ENCODE measurements around the gene ISG20L2.

The ISG20L2 gene

DNA sequence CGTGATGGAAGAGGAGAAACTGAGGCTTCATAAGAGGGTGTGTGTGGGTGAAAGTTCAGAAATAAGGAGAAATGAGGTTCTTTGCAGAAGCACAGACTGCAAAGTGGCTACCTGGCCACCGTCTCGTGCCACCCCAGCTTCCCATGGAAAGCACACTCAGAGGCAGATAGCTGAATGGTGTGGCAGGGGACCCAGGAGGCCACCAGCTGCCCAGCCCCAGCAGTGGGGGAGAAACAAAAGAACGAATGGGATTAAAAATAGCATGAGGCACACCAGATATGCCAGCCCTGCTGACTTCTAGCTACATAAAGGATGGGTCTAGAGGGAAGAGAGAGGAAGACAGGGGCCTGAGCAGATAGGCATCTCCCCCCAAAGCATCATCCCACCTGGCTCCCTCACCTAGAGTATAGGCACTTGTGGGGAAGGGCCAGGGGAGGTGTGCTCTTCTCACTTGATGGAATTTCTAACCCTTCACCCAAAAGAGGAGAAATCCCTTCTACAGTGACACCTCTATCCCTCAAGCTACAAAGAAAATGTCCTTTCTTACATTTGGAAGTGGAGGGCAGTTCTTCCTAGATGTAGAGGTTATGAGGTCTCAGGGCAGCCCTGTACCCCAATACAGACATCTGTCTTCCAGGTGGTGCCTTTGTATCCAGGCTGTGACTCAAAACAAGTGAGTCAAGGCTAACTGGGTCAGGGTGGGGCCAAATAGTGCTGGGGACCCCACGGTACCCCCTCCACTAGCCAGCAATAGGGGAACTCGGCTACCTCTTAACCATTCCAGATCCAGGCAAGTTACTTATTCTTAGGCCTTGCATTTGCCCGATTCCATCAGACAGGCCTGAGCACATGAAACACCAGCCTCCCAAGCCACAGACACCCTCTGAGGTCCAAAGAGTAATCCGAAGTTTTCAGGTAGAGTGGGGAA lies 19.4 kb upstream of the ISG20L2 start:
- peak in 1 of 3 donors; percentile 36 for DNase-seq
- Histone ChIP-seq H3K4me3 (ENCODE audit: insufficient read depth, low read depth, low read length, poor library complexity, severe bottlenecking) (peak overlapping the region; percentile 95), H3K27me3 (replicated peaks; ENCODE audit: control insufficient read depth, insufficient read depth, low read length, poor library complexity, severe bottlenecking) (no peaks in the 10 kb centered on the region), H3K36me3 (ENCODE audit: control insufficient read depth, insufficient read depth, low read length) (peaks cover 23% of the 10 kb centered on the region), H3K9me3 (ENCODE audit: control insufficient read depth, low read length) (no peaks in the 10 kb centered on the region), H3K4me1 (ENCODE audit: control insufficient read depth, insufficient read depth, low read length, poor library complexity, severe bottlenecking) (peaks cover 54% of the 10 kb centered on the region), H3K27ac (ENCODE audit: insufficient read depth, low read length, poor library complexity, severe bottlenecking) (peak overlapping the region; percentile 77)

DNA sequence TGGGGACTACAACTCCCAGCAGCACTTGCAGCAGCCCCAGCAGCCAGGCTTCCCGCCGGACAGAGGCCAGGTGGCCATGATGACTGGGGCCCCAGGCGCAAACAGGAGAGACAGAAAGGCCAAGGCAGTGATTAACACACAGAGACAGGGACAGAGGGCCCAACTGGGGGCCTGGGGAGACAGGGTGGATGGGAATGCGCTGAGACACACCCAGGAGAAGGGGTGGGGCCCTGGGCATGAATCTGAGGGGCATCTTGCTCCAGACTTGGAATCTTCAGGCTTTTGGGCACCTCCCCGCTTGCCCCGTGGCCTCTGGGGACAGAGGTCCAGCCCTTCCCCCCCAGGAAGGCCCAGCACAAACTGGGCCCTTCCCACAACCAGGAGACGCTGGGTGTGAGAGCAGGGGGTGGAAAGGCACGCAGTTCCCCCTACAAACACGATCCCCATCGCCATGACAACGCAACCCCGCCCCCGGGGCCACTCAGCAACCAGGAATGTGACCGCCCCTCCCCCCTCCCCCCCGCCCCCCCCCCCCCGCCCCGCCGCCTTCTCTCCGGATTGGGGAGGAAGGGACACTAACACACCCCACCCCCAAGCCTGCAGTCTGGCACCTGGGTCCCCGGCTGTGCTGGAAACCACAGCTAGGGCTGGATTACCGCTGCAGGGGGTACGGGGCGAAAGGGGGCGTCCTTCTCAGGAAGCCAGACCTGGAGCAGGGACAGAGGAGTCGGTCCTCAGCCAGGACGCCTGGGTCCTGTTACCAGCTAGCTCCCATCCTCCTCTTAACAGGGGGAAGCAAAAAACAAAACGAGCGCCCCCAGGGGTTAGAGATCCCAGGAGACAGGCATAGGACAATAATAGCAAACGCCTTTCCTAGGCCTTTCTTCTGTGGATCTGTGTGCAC lies 18.4 kb upstream of the ISG20L2 start:
- H3K4me3 ChIP-seq (ENCODE audit: insufficient read depth, low read depth, low read length, poor library complexity, severe bottlenecking): peak overlapping the region; percentile 95
- peak overlapping the region; percentile 80 for H3K27ac ChIP-seq (ENCODE audit: insufficient read depth, low read length, poor library complexity, severe bottlenecking)
- DNase-seq: peak; percentile 56 to 63 (median 59)
- H3K4me1 ChIP-seq (ENCODE audit: control insufficient read depth, insufficient read depth, low read length, poor library complexity, severe bottlenecking): peaks cover 44% of the 10 kb centered on the region
- H3K9me3 ChIP-seq (ENCODE audit: control insufficient read depth, low read length): no peaks in the 10 kb centered on the region
- no peaks in the 10 kb centered on the region for H3K27me3 ChIP-seq (replicated peaks; ENCODE audit: control insufficient read depth, insufficient read depth, low read length, poor library complexity, severe bottlenecking)
- peaks cover 31% of the 10 kb centered on the region for H3K36me3 ChIP-seq (ENCODE audit: control insufficient read depth, insufficient read depth, low read length)

DNA sequence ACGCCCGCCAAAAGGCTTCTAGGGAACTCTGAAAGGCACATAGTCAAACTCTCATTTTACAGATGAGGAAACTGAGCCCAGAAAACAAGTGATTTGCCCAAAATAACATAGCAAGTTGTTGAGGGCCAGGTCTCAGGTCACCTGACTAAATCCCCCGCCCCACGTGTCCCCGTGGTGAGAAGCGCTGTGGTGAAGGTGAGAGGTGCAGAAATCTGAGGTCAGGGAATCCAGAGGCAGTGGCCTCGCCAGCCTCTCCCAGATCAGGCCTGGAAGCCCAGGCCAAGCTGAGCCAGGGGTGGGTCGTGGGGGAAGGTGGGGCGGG lies 17.8 kb upstream of the ISG20L2 start:
- no peaks in the 10 kb centered on the region for H3K9me3 ChIP-seq (ENCODE audit: control insufficient read depth, low read length)
- no peak overlapping the region for H3K4me3 ChIP-seq (ENCODE audit: insufficient read depth, low read depth, low read length, poor library complexity, severe bottlenecking)
- DNase-seq: no peak
- peaks cover 31% of the 10 kb centered on the region for H3K36me3 ChIP-seq (ENCODE audit: control insufficient read depth, insufficient read depth, low read length)
- peak overlapping the region; percentile 80 for H3K27ac ChIP-seq (ENCODE audit: insufficient read depth, low read length, poor library complexity, severe bottlenecking)
- H3K4me1 ChIP-seq (ENCODE audit: control insufficient read depth, insufficient read depth, low read length, poor library complexity, severe bottlenecking): peaks cover 49% of the 10 kb centered on the region
- H3K27me3 ChIP-seq (replicated peaks; ENCODE audit: control insufficient read depth, insufficient read depth, low read length, poor library complexity, severe bottlenecking): no peaks in the 10 kb centered on the region

DNA sequence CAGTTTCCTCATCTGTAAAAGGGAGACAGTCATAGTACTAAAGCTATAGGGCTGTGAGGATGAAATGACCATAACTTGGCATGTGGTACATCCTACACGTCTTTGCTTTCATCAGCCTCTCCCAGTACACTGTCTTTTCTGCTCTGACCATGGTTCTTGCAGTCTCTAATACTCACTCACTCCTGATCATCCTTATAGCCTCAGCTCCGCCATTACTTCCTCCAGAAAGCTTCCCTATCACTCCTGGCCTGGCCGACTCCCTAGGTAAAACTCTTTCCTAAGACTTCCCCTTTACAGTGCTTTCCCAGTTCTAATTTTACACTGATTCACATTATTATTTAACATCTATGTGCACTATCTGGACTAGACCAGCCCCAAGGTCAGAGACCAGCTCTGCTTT lies 17.3 kb upstream of the ISG20L2 start:
- Histone ChIP-seq H3K9me3 (ENCODE audit: control insufficient read depth, low read length) (no peaks in the 10 kb centered on the region), H3K36me3 (ENCODE audit: control insufficient read depth, insufficient read depth, low read length) (peaks cover 31% of the 10 kb centered on the region), H3K27me3 (replicated peaks; ENCODE audit: control insufficient read depth, insufficient read depth, low read length, poor library complexity, severe bottlenecking) (no peaks in the 10 kb centered on the region), H3K4me1 (ENCODE audit: control insufficient read depth, insufficient read depth, low read length, poor library complexity, severe bottlenecking) (peaks cover 50% of the 10 kb centered on the region), H3K4me3 (ENCODE audit: insufficient read depth, low read depth, low read length, poor library complexity, severe bottlenecking) (no peak overlapping the region), H3K27ac (ENCODE audit: insufficient read depth, low read length, poor library complexity, severe bottlenecking) (peak overlapping the region; percentile 80)
- no peak for DNase-seq

DNA sequence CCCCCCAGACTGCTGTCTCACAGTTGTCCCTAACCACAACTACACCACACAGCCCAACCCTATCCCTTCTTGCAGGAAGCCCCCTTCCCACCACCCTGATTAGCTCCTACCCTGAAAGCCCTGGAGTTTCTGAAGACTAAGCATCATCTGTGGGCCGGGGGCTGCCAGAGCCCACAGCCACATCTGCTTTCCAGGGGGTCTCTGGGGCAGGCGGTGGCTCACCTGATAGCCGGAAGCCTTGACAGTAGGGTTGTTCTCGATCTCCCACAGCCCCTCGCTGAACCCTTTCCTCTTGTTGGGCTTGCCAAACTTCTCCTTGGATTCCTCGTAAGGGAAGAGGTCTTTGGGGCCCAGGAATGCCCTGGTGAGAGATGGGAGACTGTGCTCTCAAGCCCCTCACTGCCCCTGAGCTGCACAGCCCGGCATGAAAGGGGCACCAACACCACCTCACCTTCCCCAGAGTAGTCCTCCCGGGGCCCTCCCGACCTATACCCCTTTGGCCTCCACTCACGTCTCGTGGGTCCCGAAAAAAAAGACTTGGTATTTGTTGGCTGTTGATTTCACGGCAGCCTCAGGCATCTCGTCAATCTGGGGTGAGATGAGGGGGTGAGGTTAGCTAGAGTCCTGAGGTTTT lies 16.3 kb upstream of the ISG20L2 start:
- no peaks in the 10 kb centered on the region for H3K27me3 ChIP-seq (replicated peaks; ENCODE audit: control insufficient read depth, insufficient read depth, low read length, poor library complexity, severe bottlenecking)
- no peaks in the 10 kb centered on the region for H3K9me3 ChIP-seq (ENCODE audit: control insufficient read depth, low read length)
- peaks cover 31% of the 10 kb centered on the region for H3K36me3 ChIP-seq (ENCODE audit: control insufficient read depth, insufficient read depth, low read length)
- DNase-seq: no peak
- H3K27ac ChIP-seq (ENCODE audit: insufficient read depth, low read length, poor library complexity, severe bottlenecking): peak overlapping the region; percentile 28
- no peak overlapping the region for H3K4me3 ChIP-seq (ENCODE audit: insufficient read depth, low read depth, low read length, poor library complexity, severe bottlenecking)
- H3K4me1 ChIP-seq (ENCODE audit: control insufficient read depth, insufficient read depth, low read length, poor library complexity, severe bottlenecking): peaks cover 52% of the 10 kb centered on the region

DNA sequence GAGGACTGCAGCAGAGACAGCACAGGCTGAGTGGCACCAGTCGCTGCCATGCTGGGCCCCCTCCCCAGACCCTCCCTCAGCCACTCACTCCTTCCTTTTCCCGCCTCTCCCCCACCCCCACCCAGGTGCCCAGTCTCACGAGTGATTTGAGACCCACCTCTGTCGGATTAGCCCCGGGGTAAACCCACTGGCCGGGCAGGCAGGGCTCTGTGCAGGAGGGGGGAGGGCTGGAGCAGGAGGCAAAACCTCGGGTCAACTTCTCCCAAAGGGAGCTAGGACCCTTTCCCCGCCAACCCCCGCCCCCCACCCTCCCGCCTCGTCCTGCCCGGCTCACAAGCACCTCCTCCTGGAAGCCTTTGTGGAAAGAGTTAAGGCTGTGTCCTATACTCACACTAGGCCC lies 15.8 kb upstream of the ISG20L2 start:
- peaks cover 31% of the 10 kb centered on the region for H3K36me3 ChIP-seq (ENCODE audit: control insufficient read depth, insufficient read depth, low read length)
- H3K4me1 ChIP-seq (ENCODE audit: control insufficient read depth, insufficient read depth, low read length, poor library complexity, severe bottlenecking): peaks cover 48% of the 10 kb centered on the region
- no peaks in the 10 kb centered on the region for H3K27me3 ChIP-seq (replicated peaks; ENCODE audit: control insufficient read depth, insufficient read depth, low read length, poor library complexity, severe bottlenecking)
- DNase-seq: no peak
- no peaks in the 10 kb centered on the region for H3K9me3 ChIP-seq (ENCODE audit: control insufficient read depth, low read length)
- no peak overlapping the region for H3K4me3 ChIP-seq (ENCODE audit: insufficient read depth, low read depth, low read length, poor library complexity, severe bottlenecking)
- no peak overlapping the region for H3K27ac ChIP-seq (ENCODE audit: insufficient read depth, low read length, poor library complexity, severe bottlenecking)

DNA sequence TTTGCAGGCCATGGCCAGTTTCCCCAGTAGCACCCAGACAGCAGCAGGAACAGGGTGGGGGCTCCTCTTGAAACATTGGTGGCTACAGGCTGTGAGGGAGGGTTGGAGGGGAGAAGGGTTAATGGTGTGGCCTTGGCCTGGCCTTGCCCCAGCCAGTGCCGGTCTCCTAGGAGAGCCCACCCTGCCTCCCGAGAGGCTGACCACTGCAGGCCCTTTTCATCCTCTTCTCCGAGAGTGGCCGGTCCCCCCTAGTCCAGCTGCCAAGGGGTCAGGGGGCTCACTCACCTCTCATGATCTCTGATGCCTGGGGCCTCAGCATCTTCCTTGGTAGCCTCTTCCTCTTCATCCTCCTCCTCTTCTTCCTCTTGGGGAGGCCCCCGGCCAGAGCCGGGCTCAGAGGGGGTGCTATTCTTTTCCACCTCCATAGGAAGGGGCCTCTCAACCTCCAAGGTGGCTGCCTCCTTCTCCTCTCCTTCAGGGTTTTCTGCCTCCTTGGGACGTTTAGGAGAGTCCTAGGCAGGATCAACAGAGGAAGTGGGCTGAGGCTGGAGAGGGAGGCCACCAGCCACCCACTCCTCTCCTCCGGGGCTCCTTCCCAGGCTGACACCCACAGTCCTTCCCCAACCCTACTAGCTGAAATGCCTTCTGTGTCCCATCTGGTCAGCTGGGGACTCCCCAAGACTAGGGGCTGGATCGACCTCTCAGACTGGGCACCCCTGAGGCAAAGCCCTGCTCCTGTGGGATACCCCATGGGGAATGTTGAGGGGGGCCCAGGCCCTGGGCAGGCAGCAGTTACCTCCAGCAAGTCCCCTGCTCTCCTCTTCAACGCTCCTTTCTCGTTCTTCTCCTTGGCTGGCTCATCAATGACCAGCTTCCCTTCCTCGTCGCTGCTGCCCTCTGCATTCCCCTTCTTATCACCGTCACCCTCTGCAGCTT lies 15.1 kb upstream of the ISG20L2 start:
- Histone ChIP-seq H3K4me1 (ENCODE audit: control insufficient read depth, insufficient read depth, low read length, poor library complexity, severe bottlenecking) (peaks cover 41% of the 10 kb centered on the region), H3K36me3 (ENCODE audit: control insufficient read depth, insufficient read depth, low read length) (peaks cover 31% of the 10 kb centered on the region), H3K4me3 (ENCODE audit: insufficient read depth, low read depth, low read length, poor library complexity, severe bottlenecking) (no peak overlapping the region), H3K27ac (ENCODE audit: insufficient read depth, low read length, poor library complexity, severe bottlenecking) (no peak overlapping the region), H3K9me3 (ENCODE audit: control insufficient read depth, low read length) (no peaks in the 10 kb centered on the region), H3K27me3 (replicated peaks; ENCODE audit: control insufficient read depth, insufficient read depth, low read length, poor library complexity, severe bottlenecking) (no peaks in the 10 kb centered on the region)
- DNase-seq: no peak

DNA sequence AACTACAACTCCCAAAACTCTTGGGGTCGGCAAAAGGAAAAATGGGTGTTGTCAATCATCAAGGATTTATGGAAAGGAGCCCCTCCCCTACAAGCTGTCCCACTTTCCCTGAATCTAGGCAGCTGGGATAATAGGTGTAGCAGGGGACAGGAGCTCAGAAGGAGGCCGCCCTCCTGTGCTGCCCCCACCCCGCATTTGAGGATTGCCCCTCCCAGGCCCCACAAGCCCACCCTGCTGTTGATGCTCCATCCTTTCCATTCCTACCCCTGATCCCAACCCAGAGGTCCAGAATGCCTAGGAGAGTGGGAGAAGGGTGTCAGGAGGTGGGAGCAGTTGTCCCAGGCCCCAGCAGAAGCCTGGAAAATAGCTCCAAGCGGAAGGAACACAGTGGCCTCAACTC lies 14.2 kb upstream of the ISG20L2 start:
- Histone ChIP-seq H3K4me1 (ENCODE audit: control insufficient read depth, insufficient read depth, low read length, poor library complexity, severe bottlenecking) (peaks cover 33% of the 10 kb centered on the region), H3K9me3 (ENCODE audit: control insufficient read depth, low read length) (no peaks in the 10 kb centered on the region), H3K36me3 (ENCODE audit: control insufficient read depth, insufficient read depth, low read length) (peaks cover 32% of the 10 kb centered on the region), H3K27me3 (replicated peaks; ENCODE audit: control insufficient read depth, insufficient read depth, low read length, poor library complexity, severe bottlenecking) (no peaks in the 10 kb centered on the region), H3K4me3 (ENCODE audit: insufficient read depth, low read depth, low read length, poor library complexity, severe bottlenecking) (no peak overlapping the region), H3K27ac (ENCODE audit: insufficient read depth, low read length, poor library complexity, severe bottlenecking) (no peak overlapping the region)
- no peak for DNase-seq

DNA sequence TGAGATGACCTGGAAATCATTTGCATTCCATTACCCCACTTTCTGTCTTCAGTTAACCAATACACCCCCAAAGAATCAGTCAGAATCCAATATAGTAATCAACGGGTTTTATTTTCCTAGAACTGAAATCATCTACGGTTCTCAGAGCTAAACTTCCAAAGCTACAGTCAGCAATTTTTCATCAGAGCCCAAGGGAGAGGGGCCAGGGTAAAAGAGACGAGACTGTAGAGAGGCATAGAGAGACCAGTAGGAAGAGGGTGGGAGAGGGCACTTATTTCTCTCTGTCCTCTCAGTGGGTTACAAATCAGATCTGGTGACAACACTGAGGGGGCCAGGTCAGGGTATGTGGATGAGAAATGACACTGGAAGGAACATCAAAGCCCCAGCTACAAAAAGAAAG lies 13.5 kb upstream of the ISG20L2 start:
- Histone ChIP-seq H3K27ac (ENCODE audit: insufficient read depth, low read length, poor library complexity, severe bottlenecking) (peak overlapping the region; percentile 74), H3K4me3 (ENCODE audit: insufficient read depth, low read depth, low read length, poor library complexity, severe bottlenecking) (no peak overlapping the region), H3K9me3 (ENCODE audit: control insufficient read depth, low read length) (no peaks in the 10 kb centered on the region), H3K4me1 (ENCODE audit: control insufficient read depth, insufficient read depth, low read length, poor library complexity, severe bottlenecking) (peaks cover 26% of the 10 kb centered on the region), H3K36me3 (ENCODE audit: control insufficient read depth, insufficient read depth, low read length) (peaks cover 40% of the 10 kb centered on the region), H3K27me3 (replicated peaks; ENCODE audit: control insufficient read depth, insufficient read depth, low read length, poor library complexity, severe bottlenecking) (no peaks in the 10 kb centered on the region)
- DNase-seq: no peak

All from effector memory CD4-positive, alpha-beta T cell (primary cell).